Sigmoid colon (tissue), 4 donors: ENCODE data around the gene GATB.

Experiments
- CTCF ChIP-seq, 4 experiments: fragments of 450-650 bp in 3 of 4; fragments of 200-600 bp in 1 of 4; IDR thresholded peaks; one replicate each; pipeline ENCODE4 v1.5.1; 2016 to 2019; ENCODE audit warnings: antibody characterized with exemption in 4 of 4, mild to moderate bottlenecking in 3 of 4, moderate library complexity in 2 of 4
- EP300 ChIP-seq, 4 donors: sonication (generic); formaldehyde crosslinking; IDR thresholded peaks; one replicate each; pipeline ENCODE4 v1.6.1; 2017; ENCODE audit warnings: antibody characterized with exemption in 4 of 4

GRCh38 chr4:151709071-151709470 lies 51.7 kb downstream of the GATB start:
- TF ChIP-seq CTCF (IDR thresholded peaks at IDR 0.05), result no peak
- TF ChIP-seq EP300 (IDR thresholded peaks at IDR 0.05), result no peak
